K562 (cell line): ENCODE results near the gene EGFL7. TPM values are rescaled to one million over a fixed set of nuclear protein-coding genes. Genes with fewer than 3 reads are reported as not detected.
A peak's percentile ranks its signal among the peaks of the same experiment; 100 is the strongest.

ENCODE experiments used
- ARHGAP35 ChIP-seq: fragments of 450-650 bp; IDR thresholded peaks from 2 replicates; pipeline ENCODE4 v1.6.1; 2018; ENCODE audit not compliant: partially characterized antibody
- BDP1 ChIP-seq: IDR thresholded peaks from 3 replicates; pipeline ENCODE4 v1.6.1; 2011; ENCODE audit not compliant: insufficient read length, insufficient read depth
- EHMT2 ChIP-seq: fragments of 450-650 bp; IDR thresholded peaks from 2 replicates; pipeline ENCODE4 v1.6.1; 2018; ENCODE audit warnings: antibody characterized with exemption
- GABPA ChIP-seq: fragments of 200-800 bp; sonication (Bioruptor generic); conservative IDR thresholded peaks from 2 replicates; pipeline ENCODE4 v1.6.1; 2016; ENCODE audit warnings: low read depth, missing genetic modification characterization, missing compliant biosample characterization
- KAT2B ChIP-seq: IDR thresholded peaks from one replicate; pipeline ENCODE4 v1.6.1; 2012; ENCODE audit warnings: low read depth, mild to moderate bottlenecking, control low read depth, inconsistent platforms, low read length, moderate library complexity
- NCOA4 ChIP-seq: fragments of 450-650 bp; IDR thresholded peaks from 2 replicates; pipeline ENCODE4 v1.6.1; 2018; ENCODE audit warnings: mild to moderate bottlenecking; ENCODE audit not compliant: partially characterized antibody
- NRF1 ChIP-seq, 2 experiments: fragments of 450-650 bp; IDR thresholded peaks in 1 of 2; conservative IDR thresholded peaks in 1 of 2; 2 replicates each; pipeline ENCODE4 v1.6.1; 2014; ENCODE audit warnings: mild to moderate bottlenecking in 2 of 2
- PHB ChIP-seq: fragments of 250-450 bp; sonication (Bioruptor Pico); IDR thresholded peaks from 2 replicates; pipeline ENCODE4 v1.5.0; 2021
- SOX6 ChIP-seq: fragments of 450-650 bp; IDR thresholded peaks from 2 replicates; pipeline ENCODE4 v1.6.1; 2014; ENCODE audit warnings: mild to moderate bottlenecking
- ZFX ChIP-seq: sonication (generic); formaldehyde crosslinking; IDR thresholded peaks from 2 replicates; pipeline ENCODE4 v1.8.0; 2022; ENCODE audit warnings: mild to moderate bottlenecking, missing genetic modification reagents, moderate library complexity
- ZNF76 ChIP-seq: fragments of 250-450 bp; sonication (Bioruptor Pico); IDR thresholded peaks from 2 replicates; pipeline ENCODE4 v1.4.0; 2020; ENCODE audit warnings: mild to moderate bottlenecking, moderate library complexity, borderline replicate concordance
- polyA plus RNA-seq, 8 experiments: library from polyadenylated mRNA; depleted of rRNA in 4 of 8; stranded (reverse) in 5 of 8; unstranded in 3 of 8; fragments of >200 nt; fragmentation: Nextera tagmentation in 2 of 8; fragmentation: Illumina TruSeq in 1 of 8; extraction: Ambion mirVana in 2 of 8; extraction: Trizol in 1 of 8; gene quantifications; 2 replicates each; pipeline versions ENCODE4 v1.2.1 to v1.2.3, GENCODE V29; 2011 to 2014; ENCODE audit warnings: inconsistent platforms in 1 of 8, missing spikeins in 1 of 8
- total RNA-seq, 7 experiments: library from RNA; depleted of rRNA in 6 of 7; stranded (reverse); fragments of >200 nt in 6 of 7; fragmentation: Illumina TruSeq in 2 of 7; extraction: Trizol in 2 of 7; gene quantifications; 2 replicates each; pipeline versions ENCODE4 v1.2.1 to v1.2.3, GENCODE V29; 2011 to 2021; ENCODE audit warnings: low replicate concordance in 1 of 7
- TF ChIP-seq, protein P1 (sequence below): fragments of 250-450 bp; sonication (Bioruptor Pico); IDR thresholded peaks from 2 replicates; pipeline ENCODE4 v1.4.0; 2020

The EGFL7 gene
- total and polyA plus RNA-seq, 9 of the 15 experiments (the other 6 are each of a cell fraction or from before 2014, with no cell fraction given) = 1.5 to 286 (median 55.5) TPM

DNA sequence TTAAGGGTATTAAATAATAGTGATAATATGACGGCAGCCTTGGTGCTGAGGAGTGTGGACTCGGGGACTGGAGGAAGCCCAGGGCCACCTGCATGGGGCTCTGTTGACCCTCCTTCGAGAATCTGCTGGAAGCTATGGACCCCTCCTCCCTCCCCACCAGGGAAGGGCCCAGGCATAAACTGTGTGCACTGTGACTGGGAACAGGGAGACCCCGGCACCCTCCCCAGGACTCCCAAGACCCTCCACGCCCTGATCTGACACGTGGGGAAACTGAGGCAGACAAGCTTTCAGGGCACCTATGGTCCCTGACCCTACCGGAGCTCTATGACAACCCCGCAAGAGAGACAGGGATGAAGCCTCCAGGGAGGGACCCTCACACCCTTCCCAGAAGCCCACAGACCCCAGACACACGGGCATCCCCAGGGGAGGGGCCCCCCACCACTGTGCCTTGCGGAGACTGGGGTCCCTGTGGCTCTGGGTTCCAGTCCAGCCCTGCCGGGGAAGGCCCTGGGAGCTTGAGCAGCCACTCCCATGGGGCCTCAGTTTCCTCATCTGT lies 6.5 kb upstream of the EGFL7 start (continued):
- TF ChIP-seq, protein P1, sequence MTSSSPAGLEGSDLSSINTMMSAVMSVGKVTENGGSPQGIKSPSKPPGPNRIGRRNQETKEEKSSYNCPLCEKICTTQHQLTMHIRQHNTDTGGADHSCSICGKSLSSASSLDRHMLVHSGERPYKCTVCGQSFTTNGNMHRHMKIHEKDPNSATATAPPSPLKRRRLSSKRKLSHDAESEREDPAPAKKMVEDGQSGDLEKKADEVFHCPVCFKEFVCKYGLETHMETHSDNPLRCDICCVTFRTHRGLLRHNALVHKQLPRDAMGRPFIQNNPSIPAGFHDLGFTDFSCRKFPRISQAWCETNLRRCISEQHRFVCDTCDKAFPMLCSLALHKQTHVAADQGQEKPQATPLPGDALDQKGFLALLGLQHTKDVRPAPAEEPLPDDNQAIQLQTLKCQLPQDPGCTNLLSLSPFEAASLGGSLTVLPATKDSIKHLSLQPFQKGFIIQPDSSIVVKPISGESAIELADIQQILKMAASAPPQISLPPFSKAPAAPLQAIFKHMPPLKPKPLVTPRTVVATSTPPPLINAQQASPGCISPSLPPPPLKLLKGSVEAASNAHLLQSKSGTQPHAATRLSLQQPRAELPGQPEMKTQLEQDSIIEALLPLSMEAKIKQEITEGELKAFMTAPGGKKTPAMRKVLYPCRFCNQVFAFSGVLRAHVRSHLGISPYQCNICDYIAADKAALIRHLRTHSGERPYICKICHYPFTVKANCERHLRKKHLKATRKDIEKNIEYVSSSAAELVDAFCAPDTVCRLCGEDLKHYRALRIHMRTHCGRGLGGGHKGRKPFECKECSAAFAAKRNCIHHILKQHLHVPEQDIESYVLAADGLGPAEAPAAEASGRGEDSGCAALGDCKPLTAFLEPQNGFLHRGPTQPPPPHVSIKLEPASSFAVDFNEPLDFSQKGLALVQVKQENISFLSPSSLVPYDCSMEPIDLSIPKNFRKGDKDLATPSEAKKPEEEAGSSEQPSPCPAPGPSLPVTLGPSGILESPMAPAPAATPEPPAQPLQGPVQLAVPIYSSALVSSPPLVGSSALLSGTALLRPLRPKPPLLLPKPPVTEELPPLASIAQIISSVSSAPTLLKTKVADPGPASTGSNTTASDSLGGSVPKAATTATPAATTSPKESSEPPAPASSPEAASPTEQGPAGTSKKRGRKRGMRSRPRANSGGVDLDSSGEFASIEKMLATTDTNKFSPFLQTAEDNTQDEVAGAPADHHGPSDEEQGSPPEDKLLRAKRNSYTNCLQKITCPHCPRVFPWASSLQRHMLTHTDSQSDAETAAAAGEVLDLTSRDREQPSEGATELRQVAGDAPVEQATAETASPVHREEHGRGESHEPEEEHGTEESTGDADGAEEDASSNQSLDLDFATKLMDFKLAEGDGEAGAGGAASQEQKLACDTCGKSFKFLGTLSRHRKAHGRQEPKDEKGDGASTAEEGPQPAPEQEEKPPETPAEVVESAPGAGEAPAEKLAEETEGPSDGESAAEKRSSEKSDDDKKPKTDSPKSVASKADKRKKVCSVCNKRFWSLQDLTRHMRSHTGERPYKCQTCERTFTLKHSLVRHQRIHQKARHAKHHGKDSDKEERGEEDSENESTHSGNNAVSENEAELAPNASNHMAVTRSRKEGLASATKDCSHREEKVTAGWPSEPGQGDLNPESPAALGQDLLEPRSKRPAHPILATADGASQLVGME (CRISPR knock-in tag) = no peak
- TF ChIP-seq EHMT2 (no peak), GABPA (tag) (0 out of 2 replicates have a peak, but pooled peaks have one; percentile 30), ARHGAP35 (no peak), ZFX (no peak), ZNF76 (CRISPR knock-in tag) (no peak), PHB (CRISPR knock-in tag) (no peak), BDP1 (no peak), KAT2B (no peak), NRF1 (conservative IDR thresholded peaks at IDR 0.05 in 1 of 2, IDR thresholded peaks at IDR 0.05 in 1 of 2) (no peak), SOX6 (no peak), NCOA4 (no peak)
